GM18517 (cell line): Measurements from ENCODE around the gene SDK1.

Experiments used
- ATAC-seq: cut with Tn5 transposase; IDR thresholded peaks from one replicate; pipeline ENCODE4 v1.9.1; 2021; ENCODE audit warnings: mild to moderate bottlenecking, moderate library complexity; ENCODE audit not compliant: unreplicated experiment

Gene SDK1

DNA sequence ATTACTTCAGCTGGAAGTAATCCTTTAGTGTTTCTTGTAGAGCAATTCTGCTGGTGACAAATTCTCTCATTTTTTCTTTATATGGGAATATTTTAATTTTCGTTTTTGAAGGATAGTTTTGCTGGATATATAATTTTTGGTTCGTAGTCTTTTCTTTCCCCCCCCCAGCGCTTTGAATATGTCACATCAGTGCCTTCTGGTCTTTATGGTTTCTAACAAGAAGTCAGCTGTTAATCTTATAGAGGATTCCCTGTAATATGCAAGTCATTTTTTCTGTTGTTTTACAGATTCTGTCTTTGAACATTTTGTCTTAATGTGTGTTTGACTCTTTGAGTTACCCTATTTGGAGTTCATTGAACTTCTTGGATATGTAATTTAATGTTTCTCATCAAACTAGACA is 96.3 kb downstream of the SDK1 start:
- ATAC-seq = no peak

DNA sequence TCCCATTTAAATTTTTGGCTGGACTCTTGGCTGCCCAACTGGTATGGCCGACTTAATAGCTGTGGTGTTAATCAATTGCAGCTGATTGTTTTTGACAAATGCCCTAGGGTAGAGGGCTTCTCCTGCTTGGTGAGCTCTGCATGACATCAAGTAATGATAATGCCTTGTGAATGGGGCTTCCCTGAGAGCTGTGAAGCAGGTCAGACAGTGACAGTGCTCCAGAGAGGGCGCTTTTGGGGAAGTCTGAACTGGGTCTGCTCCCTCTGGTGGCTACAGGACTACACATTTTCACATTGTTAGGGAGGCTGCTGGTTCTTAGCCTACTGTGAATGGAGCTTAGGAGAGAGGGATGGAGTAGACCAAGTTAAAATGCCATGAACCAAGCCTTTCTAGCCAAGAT is 98.8 kb downstream of the SDK1 start:
- no peak for ATAC-seq

DNA sequence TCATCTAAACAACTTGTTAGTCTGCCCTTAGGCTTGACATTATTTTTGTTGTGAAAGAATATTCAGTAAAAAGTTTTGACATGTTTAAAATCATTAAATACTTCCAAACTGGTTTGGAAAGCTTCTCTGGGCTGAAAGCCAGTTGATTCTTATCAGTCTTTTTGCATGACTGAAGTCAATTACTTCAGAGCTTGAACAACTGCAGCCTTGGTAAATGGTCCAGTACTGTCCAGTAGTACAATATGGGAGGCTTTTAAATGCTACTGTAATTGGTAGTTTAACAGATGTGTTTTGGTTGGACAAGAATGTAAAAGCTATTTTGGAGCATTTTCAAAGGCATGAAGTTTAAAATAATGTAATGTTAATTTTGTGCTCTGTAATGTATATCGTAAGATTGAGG is 103.4 kb downstream of the SDK1 start:
- no peak for ATAC-seq

DNA sequence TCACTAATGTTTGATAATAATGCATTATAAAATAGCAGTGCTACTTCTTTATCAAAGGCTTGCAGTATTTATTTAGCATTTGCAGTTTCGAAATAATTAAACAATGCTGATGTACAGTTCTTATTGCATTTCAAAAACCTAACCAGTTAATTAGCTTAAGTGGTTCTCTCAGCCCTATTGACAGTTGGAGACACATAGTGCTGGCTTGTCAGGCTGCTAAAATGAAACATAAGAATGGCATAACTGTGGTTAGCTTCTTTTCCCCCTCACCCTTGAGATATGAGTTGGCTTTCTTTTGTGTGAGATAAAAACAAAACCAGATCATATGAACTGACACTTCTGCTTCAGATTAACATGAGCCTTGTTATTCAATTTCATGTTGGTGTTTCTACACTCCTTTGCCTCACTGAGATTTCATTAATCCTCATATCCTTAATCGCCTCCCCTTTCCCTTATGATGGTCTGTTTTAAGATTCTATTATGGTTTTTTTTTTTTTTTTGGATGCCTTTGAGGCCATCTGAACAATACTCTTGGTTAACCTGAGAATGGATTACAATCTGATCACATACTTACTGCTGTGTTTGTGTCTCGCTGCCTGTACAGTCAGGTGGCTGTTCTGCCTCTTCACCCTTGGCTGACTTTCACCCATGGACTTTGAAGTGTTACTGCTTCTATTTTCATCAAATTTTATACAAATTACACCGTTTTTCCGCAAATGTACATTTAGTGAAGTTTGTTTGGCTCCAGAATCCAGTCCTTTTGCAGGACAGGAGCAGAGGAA is 108.0 kb downstream of the SDK1 start:
- ATAC-seq = no peak

DNA sequence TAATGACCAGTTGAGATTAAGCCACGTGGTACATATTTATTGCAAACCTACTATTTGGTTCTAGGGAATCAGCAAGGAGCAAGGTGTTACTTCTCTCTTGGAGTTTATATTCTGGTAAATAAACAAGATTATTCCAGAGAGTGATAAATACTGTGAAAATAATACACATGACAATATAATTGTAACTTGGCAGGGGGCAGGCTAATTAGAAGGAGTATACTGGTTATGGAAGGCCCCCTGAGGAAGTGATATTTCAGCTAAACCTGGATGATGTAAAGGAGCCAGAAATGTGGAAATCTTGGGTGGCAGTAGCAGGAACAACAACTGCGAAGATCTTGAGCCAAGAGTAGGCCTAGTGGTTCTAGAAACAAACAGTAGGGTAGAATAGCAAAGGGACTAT is 111.8 kb downstream of the SDK1 start:
- no peak for ATAC-seq

DNA sequence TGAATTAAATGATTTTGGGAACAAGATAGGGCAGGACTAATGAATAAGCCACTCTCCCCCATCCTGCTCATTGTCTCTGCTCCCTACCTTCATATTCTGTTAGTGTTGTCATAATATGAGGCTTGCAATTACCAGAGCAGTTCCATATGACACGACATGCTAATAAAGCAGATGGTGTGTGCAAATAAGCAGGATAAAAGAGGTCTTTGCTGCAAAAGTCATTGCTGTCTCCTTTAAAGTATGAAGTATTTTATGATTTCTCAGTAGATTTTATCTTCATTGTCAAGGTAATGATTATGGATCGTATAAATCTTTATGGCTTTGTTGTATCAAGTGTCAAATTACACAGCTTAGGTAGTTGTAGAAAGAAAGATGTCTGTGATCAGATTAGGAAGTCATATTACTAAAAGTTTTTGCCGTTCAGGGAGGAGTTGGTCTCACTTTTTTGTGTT is 114.8 kb downstream of the SDK1 start:
- no peak for ATAC-seq

DNA sequence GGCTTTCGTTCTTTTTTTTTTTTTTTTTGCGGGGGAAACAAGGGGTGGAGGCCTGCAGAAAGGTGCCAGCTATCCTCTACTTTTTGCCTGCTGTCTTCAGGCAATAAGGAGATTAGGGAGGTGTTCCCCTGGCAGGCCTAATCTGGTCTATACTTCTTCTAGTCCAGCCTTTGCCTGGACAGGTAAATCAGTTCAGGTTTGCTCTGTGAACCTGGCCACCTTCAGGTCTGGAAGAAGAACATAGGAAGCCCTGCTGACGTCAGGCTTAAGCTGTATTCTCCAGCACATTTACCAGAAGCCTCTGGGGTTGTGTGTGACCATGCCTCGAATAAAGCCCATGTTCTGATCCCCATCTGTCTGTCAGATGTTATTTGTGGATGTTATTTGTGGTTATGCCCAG is 115.4 kb downstream of the SDK1 start:
- ATAC-seq = no peak

DNA sequence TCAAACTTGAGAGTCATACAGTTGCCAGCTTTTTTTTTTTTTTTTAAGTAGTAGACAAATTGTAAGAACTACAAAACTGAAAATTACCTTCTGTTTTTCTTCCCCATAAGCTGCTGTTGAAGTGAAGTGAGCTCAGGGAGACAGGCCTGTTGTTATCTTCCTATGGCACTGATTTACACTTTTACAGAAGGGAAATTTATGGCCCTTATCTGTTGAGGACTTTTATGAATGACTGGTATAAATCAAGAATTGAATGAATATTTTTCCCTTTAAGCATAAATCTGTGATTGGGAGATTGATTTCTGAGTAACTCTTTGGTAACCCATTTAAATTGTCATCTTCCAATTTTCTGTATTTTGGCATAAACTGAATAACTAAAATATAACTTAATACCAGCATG is 124.0 kb downstream of the SDK1 start:
- no peak for ATAC-seq

DNA sequence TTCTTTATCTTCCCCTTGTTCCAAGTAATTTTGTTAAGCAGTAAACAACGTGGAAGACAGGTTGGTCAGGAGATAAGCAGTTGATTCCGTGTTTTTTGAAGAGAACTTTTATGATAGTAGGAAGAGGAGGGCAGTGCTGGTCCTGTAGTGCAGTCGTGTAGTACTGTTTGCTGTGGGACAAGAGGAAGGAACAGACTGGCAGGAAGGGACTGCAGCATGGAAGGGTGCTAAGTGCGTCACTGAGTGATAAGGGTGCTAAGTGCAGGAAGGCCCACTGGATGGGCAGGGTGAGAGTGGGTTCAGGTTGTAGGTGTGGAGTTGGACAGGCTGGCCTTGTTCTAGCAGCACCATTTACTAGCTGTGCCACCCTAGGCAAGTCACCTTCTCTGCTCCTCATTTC is 125.0 kb downstream of the SDK1 start:
- ATAC-seq = no peak

DNA sequence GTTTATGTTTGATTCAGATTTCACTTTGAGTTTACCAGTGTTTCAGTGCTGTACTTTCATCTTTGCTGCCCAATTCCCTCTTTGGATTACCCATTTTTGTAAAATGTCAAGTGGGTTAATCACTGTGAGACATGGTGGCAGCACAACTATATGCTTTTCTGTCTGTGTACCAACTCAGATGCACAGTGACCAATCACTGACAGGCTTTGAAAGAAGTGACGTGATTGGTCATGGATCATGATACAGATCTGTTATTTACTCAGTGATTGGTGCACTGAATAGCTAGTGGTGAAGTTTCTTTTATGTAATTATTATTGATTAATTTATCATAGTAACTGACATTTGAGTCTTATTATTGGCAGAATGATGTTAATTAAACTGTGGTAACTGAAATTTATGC is 126.9 kb downstream of the SDK1 start:
- ATAC-seq = no peak

DNA sequence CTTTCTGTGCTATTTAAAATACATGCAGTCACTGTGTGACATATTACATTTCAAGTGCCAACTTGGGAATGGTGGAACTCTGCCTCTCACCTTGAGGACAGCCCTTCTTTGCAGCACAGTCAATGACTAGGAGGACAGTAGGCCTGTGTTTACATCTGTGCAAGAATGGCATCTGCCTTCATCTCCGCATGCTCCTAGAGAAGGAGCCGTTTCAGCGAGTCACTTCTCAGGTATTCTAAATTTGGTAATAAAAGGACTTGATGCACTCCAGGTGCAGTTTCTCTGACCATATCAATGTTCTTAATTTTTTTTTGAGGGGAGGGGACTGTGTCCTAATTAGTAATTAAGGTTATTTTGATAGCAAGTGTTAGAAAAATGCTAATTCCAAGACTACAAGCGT is 128.9 kb downstream of the SDK1 start:
- ATAC-seq = no peak

DNA sequence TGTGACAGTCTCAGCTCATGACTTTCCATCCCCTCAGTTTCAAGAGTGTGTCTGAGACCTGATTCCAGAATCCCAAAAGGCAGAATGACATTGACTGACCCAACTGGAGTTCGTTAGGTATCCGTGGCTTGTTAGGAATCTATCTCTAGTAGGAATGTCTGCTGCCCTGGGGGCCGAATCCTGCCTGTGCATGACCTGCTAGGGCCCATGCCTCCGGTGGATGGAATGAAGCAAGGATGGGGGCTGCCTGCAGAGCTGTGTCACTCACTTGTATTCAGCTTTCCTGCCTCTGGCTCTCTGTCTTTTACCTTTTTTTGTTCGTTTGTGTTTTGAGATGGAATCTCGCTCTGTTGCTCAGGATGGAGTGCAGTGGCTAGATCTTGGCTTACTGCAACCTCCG is 129.5 kb downstream of the SDK1 start:
- no peak for ATAC-seq

DNA sequence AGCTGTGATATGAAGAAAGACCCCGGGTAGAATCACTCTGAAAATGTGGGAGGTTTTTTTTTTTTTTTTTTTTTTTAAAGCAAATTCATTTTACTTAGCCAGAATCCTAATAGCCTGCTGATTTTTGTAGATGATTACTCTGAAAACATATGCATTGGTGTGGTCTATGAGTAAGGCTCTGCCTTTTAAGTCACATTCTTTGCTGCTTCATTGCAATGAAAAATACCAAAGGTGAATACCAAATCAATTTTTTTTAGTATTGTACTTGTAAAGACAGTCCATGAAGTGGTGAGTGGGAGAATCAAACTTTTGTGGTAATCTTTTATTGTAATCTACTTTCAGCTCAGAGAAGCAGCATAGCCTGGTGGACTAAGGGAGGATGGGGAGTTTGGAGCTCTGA is 130.3 kb downstream of the SDK1 start:
- ATAC-seq = no peak

DNA sequence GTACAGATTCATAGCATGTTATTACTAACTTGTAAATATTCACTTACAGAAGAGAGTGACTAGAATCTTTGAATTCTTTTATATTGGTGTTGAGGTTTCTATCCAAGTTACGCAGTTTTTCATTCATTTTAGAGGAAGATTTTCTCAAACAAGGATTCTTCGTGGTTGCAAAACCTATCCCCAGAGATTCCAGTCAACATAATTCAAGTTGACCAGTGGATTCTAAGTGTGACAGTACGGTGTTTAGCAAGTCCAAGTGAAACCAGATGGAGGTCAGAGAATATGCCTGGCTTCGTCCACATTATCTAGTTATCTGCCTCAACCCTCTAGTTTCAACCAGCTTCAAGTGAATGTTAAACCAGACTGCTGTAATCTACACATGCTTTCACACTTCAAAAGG is 131.9 kb downstream of the SDK1 start:
- ATAC-seq = no peak

DNA sequence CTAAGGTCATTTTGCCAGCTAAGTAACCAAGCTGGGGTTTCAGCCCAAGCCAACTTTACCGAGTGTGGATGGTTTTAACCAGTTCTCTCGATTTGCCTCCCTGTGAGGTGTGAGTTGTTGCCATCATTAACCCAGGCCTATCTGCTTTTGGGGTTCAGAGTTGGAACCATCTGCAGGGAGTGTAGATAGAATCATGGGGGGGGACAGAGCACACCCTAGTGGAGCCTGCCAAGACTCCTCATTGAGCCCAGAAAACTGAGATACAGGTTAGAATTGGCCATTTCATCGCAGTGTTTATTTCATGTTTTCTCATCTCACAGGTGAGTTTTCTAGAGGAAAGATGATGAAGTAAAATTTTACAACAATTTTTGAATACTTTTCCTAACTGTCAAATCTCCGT is 133.6 kb downstream of the SDK1 start:
- ATAC-seq = no peak

DNA sequence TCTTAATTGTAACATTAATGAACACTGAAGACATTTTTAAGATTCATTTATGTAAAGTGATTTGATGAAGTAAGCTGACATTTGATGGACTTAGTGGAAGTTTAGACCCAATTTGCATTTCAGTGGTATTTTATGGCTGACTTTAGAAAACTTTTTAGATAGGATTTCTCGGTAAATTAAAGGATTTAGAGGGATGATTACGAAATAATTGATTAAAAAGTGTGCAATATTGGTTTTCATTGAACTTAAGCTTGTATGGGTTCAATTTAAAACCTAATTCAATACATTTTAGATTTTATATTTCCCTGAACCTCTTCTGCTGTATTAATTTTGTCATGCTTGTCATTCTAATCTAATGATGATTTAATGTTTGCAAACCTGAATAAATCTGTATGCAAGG is 135.1 kb downstream of the SDK1 start:
- ATAC-seq = no peak

DNA sequence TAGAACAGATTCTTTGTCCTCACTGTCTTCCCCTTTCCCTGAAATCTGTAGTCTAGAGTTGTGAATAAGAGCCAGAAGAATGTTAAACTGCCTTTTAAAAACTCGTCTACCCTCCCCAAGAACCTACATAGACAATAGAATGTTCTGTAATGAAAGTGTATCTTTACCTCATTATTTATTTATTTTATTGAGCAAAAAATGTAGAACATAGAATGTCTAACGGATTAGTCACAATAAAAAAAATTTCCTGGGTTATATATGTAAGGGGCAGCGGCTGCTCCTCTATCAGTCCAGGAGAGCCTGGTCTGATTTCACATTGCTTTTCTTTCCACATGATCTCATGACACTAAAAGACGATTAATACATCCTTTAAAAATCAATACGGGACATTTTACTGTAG is 135.7 kb downstream of the SDK1 start:
- ATAC-seq = no peak

DNA sequence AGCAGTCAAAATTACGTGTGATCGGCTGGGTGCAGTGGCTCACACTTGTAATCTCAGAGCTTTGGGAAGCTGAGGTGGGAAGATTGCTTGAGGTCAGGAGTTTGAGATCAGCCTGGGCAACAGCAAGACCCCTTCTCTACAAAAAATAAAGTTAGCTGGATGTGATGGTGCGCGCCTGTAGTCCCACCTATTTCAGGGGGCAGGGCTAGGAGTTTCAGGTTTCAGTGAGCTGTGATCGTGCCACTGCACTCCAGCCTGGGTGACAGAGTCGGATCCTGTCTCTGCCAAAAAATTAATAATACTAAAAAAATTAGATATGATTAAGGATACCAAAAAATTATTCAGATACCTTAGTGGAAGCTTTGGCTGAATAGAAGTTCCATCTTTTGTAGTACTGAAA is 136.4 kb downstream of the SDK1 start:
- ATAC-seq = no peak

DNA sequence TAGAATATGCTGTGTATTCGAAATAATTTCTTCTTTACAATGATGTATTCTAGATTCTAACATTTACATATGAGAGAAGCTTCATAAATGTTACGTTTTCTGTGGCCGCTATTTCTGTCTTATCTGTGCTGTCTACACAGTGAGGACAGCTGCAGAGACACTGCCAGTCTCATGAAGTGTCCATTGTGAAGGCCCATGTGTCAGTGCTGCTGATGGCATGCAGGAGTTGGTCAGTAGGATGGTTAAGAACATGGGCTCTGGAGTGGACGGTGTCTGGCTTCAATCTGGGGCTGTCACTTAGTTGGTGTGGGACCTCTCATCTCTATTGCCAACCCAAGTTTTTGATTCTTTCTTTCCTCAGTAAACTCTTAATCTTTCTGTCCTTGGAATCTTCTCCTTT is 137.3 kb downstream of the SDK1 start:
- ATAC-seq = no peak

DNA sequence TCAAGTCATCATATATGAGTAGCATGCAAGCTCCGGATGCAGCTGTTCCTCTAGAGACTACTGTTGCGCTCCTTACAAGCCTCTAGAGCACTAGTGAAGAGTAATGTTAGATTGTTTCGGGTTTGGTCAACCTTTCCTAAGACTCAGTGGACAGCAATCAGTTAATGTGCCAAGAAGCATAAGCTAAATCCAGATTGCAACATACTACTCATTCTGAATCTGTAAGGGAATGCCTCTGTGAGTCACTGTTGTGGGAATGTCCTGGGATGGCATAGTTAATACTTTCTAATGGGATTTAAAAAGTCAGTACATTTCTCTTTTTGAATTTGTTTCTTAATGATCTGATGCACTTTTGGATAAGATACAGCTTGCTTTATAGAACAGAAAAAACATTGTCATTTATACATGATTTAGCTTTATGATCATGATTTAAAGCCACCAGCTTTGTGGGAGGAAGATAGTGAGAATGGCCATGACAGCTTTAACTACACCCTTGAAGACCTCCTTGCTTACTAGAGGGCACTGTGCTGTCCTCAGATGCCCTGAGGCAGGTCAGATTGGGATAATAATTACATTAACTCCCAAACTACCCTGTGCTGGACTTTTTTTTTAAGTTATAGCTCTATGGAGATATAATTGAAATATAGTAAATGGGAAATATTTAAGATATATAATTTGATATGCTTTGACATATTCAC is 138.4 kb downstream of the SDK1 start:
- no peak for ATAC-seq

DNA sequence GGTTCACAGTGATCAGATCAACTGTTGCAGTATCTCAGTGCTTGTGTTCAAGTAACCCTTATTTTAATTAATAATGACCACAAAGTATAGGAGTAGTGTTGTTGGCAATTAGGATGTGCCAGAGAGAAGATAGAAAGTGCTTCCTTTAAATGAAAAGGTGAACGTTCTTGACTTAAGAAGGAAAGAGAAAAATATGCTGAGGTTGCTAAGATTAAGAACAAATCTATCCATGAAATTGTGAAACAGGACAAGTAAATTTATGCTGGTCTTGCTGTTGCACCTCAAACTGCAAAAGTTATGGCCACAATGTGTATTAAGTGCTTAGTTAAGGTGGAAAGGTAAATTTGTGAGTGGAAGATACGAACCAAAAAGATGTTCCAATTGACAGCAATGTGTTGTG is 139.5 kb downstream of the SDK1 start:
- ATAC-seq = no peak

DNA sequence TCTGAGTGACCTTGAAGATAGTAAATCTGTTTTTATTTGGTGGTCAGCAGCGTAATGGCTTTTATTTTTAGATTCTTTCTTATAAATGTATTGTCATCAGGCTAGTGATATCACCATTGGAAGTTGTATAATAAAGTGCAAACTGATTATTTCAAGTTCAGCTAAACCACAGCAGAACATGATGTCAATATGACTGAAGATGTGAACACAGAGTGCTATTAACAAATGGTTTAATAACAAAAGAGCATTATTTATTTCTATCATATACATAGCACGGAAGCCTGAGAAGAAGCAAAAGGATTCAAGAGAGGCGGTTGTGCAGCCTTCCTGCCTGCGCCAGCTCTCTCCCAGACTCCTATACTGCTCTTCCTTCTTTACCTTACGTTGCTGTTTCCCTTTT is 142.7 kb downstream of the SDK1 start:
- ATAC-seq = no peak

DNA sequence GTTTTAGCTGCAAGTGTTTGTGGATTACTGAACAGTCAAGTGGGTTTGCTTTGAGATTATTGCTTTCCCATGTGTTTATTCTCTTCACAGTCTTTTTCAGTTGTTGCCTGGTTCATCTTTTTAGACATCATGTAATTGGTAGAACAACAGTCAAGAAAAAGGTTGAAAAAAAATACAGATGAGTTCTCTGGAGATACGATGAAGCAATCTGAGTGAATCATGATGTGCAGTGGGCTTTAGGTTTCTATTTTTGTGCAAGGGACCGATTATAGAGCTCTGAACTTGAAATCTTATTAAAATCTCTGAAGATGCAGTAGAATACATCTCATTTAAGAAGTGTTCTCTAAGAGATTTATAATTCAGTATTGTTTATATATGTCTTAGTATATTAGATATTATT is 145.7 kb downstream of the SDK1 start:
- no peak for ATAC-seq
